Measurements from ENCODE around the gene FBXL20.
"Not testable (repeated sequence)": the region's sequence is repeated elsewhere in the genome, so short reads cannot be mapped to it uniquely, and the experiment has no call there.

The FBXL20 gene

DNA sequence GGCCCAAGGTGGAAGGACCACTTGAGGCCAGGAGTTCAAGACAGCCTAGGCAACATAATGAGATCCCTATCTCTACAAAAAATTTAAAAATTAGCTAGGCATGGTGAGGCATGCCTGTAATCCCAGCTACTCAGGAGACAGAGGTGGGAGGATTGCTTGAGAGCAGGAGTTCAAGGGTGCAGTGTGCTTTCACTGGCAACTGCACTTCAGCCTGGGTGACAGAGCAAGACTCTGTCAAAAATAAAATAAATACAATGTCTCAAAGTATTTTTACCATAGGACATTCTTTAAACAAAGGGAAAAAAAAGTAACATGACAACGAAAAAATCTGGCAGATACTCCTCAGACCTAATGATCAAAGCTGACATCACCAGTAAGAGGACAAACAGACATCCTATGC, 72.6 kb downstream of the FBXL20 start:
- no peak overlapping the region for H3K4me3 ChIP-seq (ENCODE audit: low read depth, low read length)
- peaks cover 5% of the 10 kb centered on the region; the same call in 1 of the 2 replicates for H3K9me3 ChIP-seq (ENCODE audit: control insufficient read depth, insufficient read depth, low read depth, low read length)
- no peak overlapping the region for H3K27ac ChIP-seq (ENCODE audit: low read depth, low read length)
- no peaks in the 10 kb centered on the region for H3K36me3 ChIP-seq (ENCODE audit: control insufficient read depth, insufficient read depth, low read length)
- no peak overlapping the region for H3K9ac ChIP-seq (ENCODE audit: low read length)
- no peaks in the 10 kb centered on the region for H3K4me1 ChIP-seq (ENCODE audit: control insufficient read depth, insufficient read depth, low read length)
- H3K27me3 ChIP-seq (ENCODE audit: control insufficient read depth, insufficient read depth, low read length), result no peaks in the 10 kb centered on the region

DNA sequence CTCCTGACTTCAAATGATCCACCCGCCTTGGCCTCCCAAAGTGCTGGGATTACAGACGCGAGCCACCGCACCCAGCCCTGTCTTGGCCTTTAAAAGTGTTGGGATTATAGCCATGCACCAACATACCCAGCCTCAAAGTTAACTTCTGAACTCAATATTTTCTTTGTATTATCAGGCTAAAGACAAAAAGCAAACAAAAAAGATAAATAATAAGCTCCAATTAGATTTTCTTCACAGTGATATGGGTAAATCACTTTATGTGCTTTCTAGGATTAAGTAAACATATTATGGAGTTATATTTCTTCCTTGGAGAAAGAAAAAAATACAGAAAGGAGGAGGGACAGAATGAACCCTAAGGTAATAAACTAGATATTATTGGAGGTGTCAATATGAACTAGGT, 74.3 kb downstream of the FBXL20 start:
- Histone ChIP-seq H3K4me3 (ENCODE audit: low read depth, low read length) (no peak overlapping the region), H3K27ac (ENCODE audit: low read depth, low read length) (no peak overlapping the region), H3K9me3 (ENCODE audit: control insufficient read depth, insufficient read depth, low read depth, low read length) (no peaks in the 10 kb centered on the region), H3K9ac (ENCODE audit: low read length) (no peak overlapping the region), H3K36me3 (ENCODE audit: control insufficient read depth, insufficient read depth, low read length) (no peaks in the 10 kb centered on the region), H3K27me3 (ENCODE audit: control insufficient read depth, insufficient read depth, low read length) (no peaks in the 10 kb centered on the region), H3K4me1 (ENCODE audit: control insufficient read depth, insufficient read depth, low read length) (no peaks in the 10 kb centered on the region)

DNA sequence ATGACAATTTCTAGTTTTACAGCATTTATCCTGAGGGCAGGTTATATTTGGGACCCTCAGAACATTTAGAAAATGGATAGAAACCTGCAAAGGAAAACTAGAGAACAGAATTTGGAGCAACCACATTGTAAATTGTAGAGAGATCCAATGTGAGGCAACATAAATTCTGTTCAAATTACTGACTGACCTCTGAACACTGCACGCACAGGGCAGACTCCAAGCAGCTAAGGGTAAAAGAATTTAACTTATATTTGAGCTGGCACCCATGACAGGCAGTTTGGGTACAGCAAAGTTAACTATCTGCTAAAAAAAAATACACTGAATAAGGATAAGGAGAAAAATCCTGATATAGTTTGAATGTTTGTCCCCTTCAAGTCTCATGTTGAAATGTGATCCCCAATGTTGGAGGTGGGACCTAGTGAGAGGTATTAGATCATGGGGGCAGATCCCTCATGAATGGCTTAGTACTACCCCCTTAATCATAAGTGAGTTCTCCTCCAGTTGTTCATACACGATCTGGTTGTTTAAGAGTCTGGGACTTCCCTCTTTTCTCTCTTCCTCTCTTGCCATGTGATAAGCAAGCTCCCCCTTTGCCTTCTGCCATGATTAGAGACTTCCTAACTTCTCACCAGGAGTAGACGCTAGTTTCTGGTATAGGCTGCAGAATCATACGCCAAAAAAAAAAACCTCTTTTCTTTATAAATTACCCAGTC, 75.7 kb downstream of the FBXL20 start:
- Histone ChIP-seq H3K4me3 (ENCODE audit: low read depth, low read length) (no peak overlapping the region), H3K36me3 (ENCODE audit: control insufficient read depth, insufficient read depth, low read length) (no peaks in the 10 kb centered on the region), H3K27ac (ENCODE audit: low read depth, low read length) (no peak overlapping the region), H3K9me3 (ENCODE audit: control insufficient read depth, insufficient read depth, low read depth, low read length) (no peaks in the 10 kb centered on the region), H3K9ac (ENCODE audit: low read length) (no peak overlapping the region), H3K27me3 (ENCODE audit: control insufficient read depth, insufficient read depth, low read length) (no peaks in the 10 kb centered on the region), H3K4me1 (ENCODE audit: control insufficient read depth, insufficient read depth, low read length) (no peaks in the 10 kb centered on the region)

DNA sequence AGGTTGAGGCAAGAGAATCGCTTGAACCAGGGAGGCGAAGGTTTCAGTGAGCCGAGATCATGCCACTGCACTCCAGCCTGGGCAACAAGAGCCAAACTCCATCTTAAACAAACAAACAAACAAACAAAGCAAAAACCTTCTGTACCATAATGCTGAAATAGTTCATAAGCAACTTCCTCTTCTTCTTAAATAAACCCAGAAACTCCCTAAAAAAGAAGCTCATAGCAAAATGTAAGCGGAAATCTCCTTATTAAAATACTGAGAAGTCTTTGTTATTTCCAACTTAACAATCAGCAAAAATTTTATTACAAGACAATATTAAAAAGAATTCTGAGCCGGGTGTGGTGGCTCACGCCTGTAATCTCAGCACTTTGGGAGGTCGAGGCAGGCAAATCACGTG, 82.8 kb downstream of the FBXL20 start:
- Histone ChIP-seq H3K9ac (ENCODE audit: low read length) (no peak overlapping the region), H3K27me3 (ENCODE audit: control insufficient read depth, insufficient read depth, low read length) (no peaks in the 10 kb centered on the region), H3K4me3 (ENCODE audit: low read depth, low read length) (no peak overlapping the region), H3K9me3 (ENCODE audit: control insufficient read depth, insufficient read depth, low read depth, low read length) (no peaks in the 10 kb centered on the region), H3K4me1 (ENCODE audit: control insufficient read depth, insufficient read depth, low read length) (no peaks in the 10 kb centered on the region), H3K36me3 (ENCODE audit: control insufficient read depth, insufficient read depth, low read length) (no peaks in the 10 kb centered on the region), H3K27ac (ENCODE audit: low read depth, low read length) (no peak overlapping the region)

DNA sequence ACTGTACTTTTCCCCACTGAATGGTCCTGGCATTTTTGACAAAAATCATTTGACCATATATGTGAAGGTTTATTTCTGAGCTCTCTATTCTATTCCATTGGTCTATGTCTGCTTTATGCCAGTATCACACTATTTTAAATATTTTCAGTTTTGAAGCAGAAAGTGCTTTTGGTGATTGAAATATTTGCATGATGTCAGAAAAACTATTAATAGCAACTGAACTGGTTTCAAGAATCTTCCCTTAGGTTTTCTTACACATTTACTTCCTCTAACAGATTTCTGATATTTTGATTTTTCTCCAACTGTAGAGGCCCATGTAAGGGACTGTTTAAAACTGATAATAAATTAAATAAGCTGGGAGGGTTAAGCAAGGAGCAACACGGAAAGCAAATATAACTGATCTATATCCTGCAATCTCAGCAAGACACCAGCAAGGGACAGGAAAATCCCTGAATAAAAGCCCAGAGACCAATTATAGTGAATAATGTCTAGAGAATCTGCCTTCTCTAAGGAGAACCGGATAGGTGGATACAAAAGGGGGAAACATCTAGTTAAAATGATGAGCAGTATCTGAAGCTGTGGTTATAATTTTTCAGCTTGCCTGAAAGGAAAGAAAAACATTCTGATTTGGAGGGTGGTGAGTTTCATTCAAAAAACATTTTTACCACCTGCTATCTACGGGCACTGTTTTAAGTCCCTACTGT, 94.8 kb downstream of the FBXL20 start:
- no peaks in the 10 kb centered on the region for H3K4me1 ChIP-seq (ENCODE audit: control insufficient read depth, insufficient read depth, low read length)
- no peaks in the 10 kb centered on the region for H3K27me3 ChIP-seq (ENCODE audit: control insufficient read depth, insufficient read depth, low read length)
- no peak overlapping the region for H3K27ac ChIP-seq (ENCODE audit: low read depth, low read length)
- peaks cover 5% of the 10 kb centered on the region; the same call in 1 of the 2 replicates for H3K36me3 ChIP-seq (ENCODE audit: control insufficient read depth, insufficient read depth, low read length)
- H3K9me3 ChIP-seq (ENCODE audit: control insufficient read depth, insufficient read depth, low read depth, low read length), result no peaks in the 10 kb centered on the region
- no peak overlapping the region for H3K4me3 ChIP-seq (ENCODE audit: low read depth, low read length)
- H3K9ac ChIP-seq (ENCODE audit: low read length), result no peak overlapping the region

DNA sequence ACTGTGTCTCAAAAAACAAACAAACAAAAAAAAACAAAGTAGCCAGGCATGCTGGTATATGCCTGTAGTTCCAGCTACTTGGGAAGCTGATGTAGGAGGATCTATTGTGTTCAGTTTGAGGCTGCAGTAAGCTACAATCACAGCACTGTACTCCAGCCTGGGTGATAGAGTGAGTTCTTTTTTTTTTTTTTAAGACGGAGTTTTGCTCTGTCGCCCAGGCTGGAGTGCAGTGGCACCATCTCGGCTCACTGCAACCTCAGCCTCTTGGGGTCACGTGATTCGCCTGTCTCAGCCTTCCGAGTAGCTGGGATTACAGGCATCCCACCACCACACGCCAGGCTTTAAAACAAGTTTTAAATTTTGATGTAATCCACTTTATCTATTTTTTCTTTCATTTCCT, 95.4 kb downstream of the FBXL20 start:
- peaks cover 5% of the 10 kb centered on the region; the same call in 1 of the 2 replicates for H3K36me3 ChIP-seq (ENCODE audit: control insufficient read depth, insufficient read depth, low read length)
- H3K4me1 ChIP-seq (ENCODE audit: control insufficient read depth, insufficient read depth, low read length), result no peaks in the 10 kb centered on the region
- no peaks in the 10 kb centered on the region for H3K27me3 ChIP-seq (ENCODE audit: control insufficient read depth, insufficient read depth, low read length)
- no peaks in the 10 kb centered on the region for H3K9me3 ChIP-seq (ENCODE audit: control insufficient read depth, insufficient read depth, low read depth, low read length)
- no peak overlapping the region for H3K4me3 ChIP-seq (ENCODE audit: low read depth, low read length)
- no peak overlapping the region for H3K27ac ChIP-seq (ENCODE audit: low read depth, low read length)
- H3K9ac ChIP-seq (ENCODE audit: low read length), result no peak overlapping the region

DNA sequence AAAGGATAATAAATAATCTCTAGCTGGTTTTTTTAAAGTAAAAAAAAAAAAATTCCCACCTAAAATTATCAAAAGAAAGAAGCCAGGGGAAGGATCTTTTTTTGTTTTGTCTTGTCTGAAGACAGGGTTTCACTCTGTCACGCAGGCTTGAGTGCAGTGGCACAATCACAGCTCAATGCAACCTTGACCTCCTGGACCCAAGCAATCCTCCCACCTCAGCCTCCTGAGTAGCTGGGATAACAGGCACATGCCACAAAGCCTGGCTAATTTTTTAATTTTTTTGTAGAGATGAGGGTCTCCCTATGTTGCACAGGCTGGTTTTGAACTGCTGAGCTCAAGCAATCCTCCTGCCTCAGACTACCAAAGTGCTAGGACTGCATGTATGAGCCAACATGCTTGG, 97.2 kb downstream of the FBXL20 start:
- Histone ChIP-seq H3K36me3 (ENCODE audit: control insufficient read depth, insufficient read depth, low read length) (peaks cover 5% of the 10 kb centered on the region; the same call in 1 of the 2 replicates), H3K4me3 (ENCODE audit: low read depth, low read length) (no peak overlapping the region), H3K9me3 (ENCODE audit: control insufficient read depth, insufficient read depth, low read depth, low read length) (no peaks in the 10 kb centered on the region), H3K27ac (ENCODE audit: low read depth, low read length) (no peak overlapping the region), H3K9ac (ENCODE audit: low read length) (no peak overlapping the region), H3K4me1 (ENCODE audit: control insufficient read depth, insufficient read depth, low read length) (no peaks in the 10 kb centered on the region), H3K27me3 (ENCODE audit: control insufficient read depth, insufficient read depth, low read length) (no peaks in the 10 kb centered on the region)

DNA sequence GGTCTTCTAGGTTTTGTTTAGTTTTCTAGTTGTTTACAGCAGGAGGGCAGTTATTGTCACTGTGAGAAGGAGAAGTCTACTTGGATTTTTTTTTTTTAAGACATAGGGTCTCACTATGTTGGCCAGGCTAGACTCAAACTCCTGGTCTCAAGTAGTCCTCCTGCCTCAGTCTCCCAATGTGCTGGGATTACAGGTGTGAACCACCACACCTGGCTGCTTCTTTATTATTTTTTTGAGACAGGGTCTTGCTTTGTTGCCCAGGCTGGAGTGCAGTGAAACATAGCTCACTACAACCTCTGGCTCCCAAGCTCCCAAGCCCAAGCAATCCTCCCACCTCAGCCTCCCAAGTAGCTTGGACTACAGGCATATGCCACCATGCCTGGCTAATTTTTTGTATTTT, 107.4 kb downstream of the FBXL20 start:
- Histone ChIP-seq H3K4me1 (ENCODE audit: control insufficient read depth, insufficient read depth, low read length) (no peaks in the 10 kb centered on the region), H3K9ac (ENCODE audit: low read length) (no peak overlapping the region), H3K27me3 (ENCODE audit: control insufficient read depth, insufficient read depth, low read length) (no peaks in the 10 kb centered on the region), H3K9me3 (ENCODE audit: control insufficient read depth, insufficient read depth, low read depth, low read length) (no peaks in the 10 kb centered on the region), H3K27ac (ENCODE audit: low read depth, low read length) (no peak overlapping the region), H3K36me3 (ENCODE audit: control insufficient read depth, insufficient read depth, low read length) (peaks cover 6% of the 10 kb centered on the region; the same call in 1 of the 2 replicates), H3K4me3 (ENCODE audit: low read depth, low read length) (no peak overlapping the region)

DNA sequence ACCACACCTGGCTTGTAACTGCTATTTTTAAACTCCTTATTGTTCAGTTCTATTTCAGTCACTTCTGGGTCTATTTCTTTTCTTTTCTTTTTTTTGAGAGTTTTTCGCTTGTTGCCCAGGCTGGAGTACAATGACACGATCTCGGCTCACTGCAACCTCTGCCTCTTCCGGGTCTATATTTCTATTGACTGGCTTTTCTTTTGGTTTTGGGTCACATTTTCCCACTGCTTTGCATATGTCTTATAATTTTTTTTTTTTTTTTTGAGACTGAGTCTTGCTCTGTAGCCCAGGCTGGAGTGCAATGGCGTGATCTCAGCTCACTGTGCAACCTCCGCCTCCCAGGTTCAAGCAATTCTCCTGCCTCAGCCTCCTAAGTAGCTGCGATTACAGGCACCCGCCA, 108.9 kb downstream of the FBXL20 start:
- H3K36me3 ChIP-seq (ENCODE audit: control insufficient read depth, insufficient read depth, low read length); H3K27me3 ChIP-seq (ENCODE audit: control insufficient read depth, insufficient read depth, low read length); H3K4me1 ChIP-seq (ENCODE audit: control insufficient read depth, insufficient read depth, low read length); H3K9me3 ChIP-seq (ENCODE audit: control insufficient read depth, insufficient read depth, low read depth, low read length); H3K27ac ChIP-seq (ENCODE audit: low read depth, low read length); H3K4me3 ChIP-seq (ENCODE audit: low read depth, low read length); H3K9ac ChIP-seq (ENCODE audit: low read length): not testable (repeated sequence)

DNA sequence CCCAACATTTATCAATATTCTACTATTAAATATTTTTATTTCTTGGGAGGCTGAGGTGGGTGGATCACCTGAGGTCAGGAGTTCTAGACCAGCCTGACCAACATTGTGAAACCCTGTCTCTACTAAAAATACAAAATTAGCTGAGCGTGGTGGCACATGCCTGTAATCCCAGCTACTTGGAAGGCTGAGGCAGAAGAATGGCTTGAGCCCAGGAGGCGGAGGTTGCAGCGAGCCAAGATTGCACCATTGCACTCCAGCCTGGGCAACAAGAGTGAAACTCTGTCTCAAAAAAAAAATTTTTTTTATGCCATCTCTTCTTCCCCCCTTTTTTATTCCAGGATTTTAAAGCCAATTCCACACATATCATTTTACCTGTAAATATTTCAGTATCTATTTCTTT, 114.9 kb downstream of the FBXL20 start:
- H3K36me3 ChIP-seq (ENCODE audit: control insufficient read depth, insufficient read depth, low read length); H3K27ac ChIP-seq (ENCODE audit: low read depth, low read length); H3K27me3 ChIP-seq (ENCODE audit: control insufficient read depth, insufficient read depth, low read length); H3K9me3 ChIP-seq (ENCODE audit: control insufficient read depth, insufficient read depth, low read depth, low read length); H3K9ac ChIP-seq (ENCODE audit: low read length); H3K4me1 ChIP-seq (ENCODE audit: control insufficient read depth, insufficient read depth, low read length); H3K4me3 ChIP-seq (ENCODE audit: low read depth, low read length): not testable (repeated sequence)

DNA sequence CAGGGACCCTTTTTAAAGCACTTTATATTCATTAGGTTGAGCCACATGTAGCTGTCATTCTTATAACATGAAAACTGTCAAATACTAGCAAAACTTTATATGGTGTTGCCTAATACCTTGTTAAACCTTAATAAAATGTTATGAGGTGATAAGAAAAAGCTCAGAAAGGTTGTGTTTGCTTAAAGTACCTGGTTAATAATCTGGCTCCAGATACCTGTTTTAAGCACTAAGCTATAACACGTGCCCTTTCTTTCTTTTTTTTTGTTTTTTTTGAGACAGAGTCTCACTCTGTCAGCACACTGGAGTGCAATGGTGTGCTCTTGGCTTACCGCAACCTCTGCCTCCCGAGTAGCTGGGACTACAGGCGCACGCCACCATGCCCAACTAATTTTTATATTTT, 116.7 kb downstream of the FBXL20 start:
- Histone ChIP-seq H3K4me1 (ENCODE audit: control insufficient read depth, insufficient read depth, low read length) (peaks cover 11% of the 10 kb centered on the region), H3K27me3 (ENCODE audit: control insufficient read depth, insufficient read depth, low read length) (no peaks in the 10 kb centered on the region), H3K27ac (ENCODE audit: low read depth, low read length) (no peak overlapping the region), H3K9me3 (ENCODE audit: control insufficient read depth, insufficient read depth, low read depth, low read length) (no peaks in the 10 kb centered on the region), H3K36me3 (ENCODE audit: control insufficient read depth, insufficient read depth, low read length) (no peaks in the 10 kb centered on the region), H3K9ac (ENCODE audit: low read length) (no peak overlapping the region), H3K4me3 (ENCODE audit: low read depth, low read length) (no peak overlapping the region)

All from HUES6 (cell line).